HepG2 (cell line): Measurements from ENCODE around the gene TMEM79. TPM values are rescaled to one million over a fixed set of nuclear protein-coding genes. Genes with fewer than 3 reads are reported as not detected.

ENCODE experiments used
- HCFC1 ChIP-seq: fragments of 150-350 bp; IDR thresholded peaks from 2 replicates; pipeline ENCODE4 v1.6.1; 2014; ENCODE audit warnings: low read depth, low read length
- MEIS2 ChIP-seq: sonication (generic); formaldehyde crosslinking; IDR thresholded peaks from 2 replicates; pipeline ENCODE4 v1.9.0; 2021; ENCODE audit warnings: mild to moderate bottlenecking, missing genetic modification reagents
- PHB2 ChIP-seq: fragments of 450-650 bp; IDR thresholded peaks from 2 replicates; pipeline ENCODE4 v1.6.1; 2018; ENCODE audit not compliant: partially characterized antibody
- RAD51 ChIP-seq: fragments of 450-650 bp; IDR thresholded peaks from 2 replicates; pipeline ENCODE4 v1.6.1; 2016; ENCODE audit warnings: borderline replicate concordance
- REPIN1 ChIP-seq: sonication (generic); formaldehyde crosslinking; IDR thresholded peaks from 2 replicates; pipeline ENCODE4 v1.8.0; 2022; ENCODE audit warnings: missing genetic modification reagents, low read depth, mild to moderate bottlenecking, borderline replicate concordance
- SAP130 ChIP-seq: IDR thresholded peaks from 2 replicates; pipeline ENCODE4 v1.6.1; 2016; ENCODE audit warnings: low read depth
- SSRP1 ChIP-seq: IDR thresholded peaks from 2 replicates; pipeline ENCODE4 v1.6.1; 2016; ENCODE audit warnings: control low read depth
- ZNF350 ChIP-seq: sonication (generic); formaldehyde crosslinking; IDR thresholded peaks from 2 replicates; pipeline ENCODE4 v1.4.0; 2020; ENCODE audit warnings: mild to moderate bottlenecking, low read depth, missing genetic modification reagents, borderline replicate concordance
- ZNF577 ChIP-seq: sonication (generic); formaldehyde crosslinking; IDR thresholded peaks from 2 replicates; pipeline ENCODE4 v1.4.0; 2020; ENCODE audit warnings: mild to moderate bottlenecking, low read depth, missing genetic modification reagents, borderline replicate concordance
- ZNF644 ChIP-seq: IDR thresholded peaks from 2 replicates; pipeline ENCODE4 v1.6.1; 2016; ENCODE audit warnings: low read depth
- ZNF749 ChIP-seq: sonication (generic); formaldehyde crosslinking; IDR thresholded peaks from 2 replicates; pipeline ENCODE4 v1.8.0; 2022; ENCODE audit warnings: mild to moderate bottlenecking, missing genetic modification reagents, moderate library complexity, borderline replicate concordance
- ZSCAN21 ChIP-seq: sonication (generic); formaldehyde crosslinking; IDR thresholded peaks from 2 replicates; pipeline ENCODE4 v1.8.0; 2022; ENCODE audit warnings: mild to moderate bottlenecking, missing genetic modification reagents, moderate library complexity, borderline replicate concordance
- polyA plus RNA-seq, 8 experiments: library from polyadenylated mRNA; depleted of rRNA in 3 of 8; stranded (reverse) in 7 of 8; unstranded in 1 of 8; fragments of >200 nt; fragmentation: Illumina TruSeq in 4 of 8; extraction: Trizol in 4 of 8; gene quantifications; 2 replicates each; pipeline versions ENCODE4 v1.2.1 to v1.2.3, GENCODE V29; 2011 to 2016; ENCODE audit warnings: low read depth in 4 of 8, missing spikeins in 1 of 8, mixed read lengths in 1 of 8; ENCODE audit not compliant: insufficient read depth in 1 of 8
- total RNA-seq, 5 experiments: library from RNA; depleted of rRNA; stranded (reverse); fragments of >200 nt; fragmentation: Illumina TruSeq; extraction: Trizol; gene quantifications; 2 replicates each; pipeline ENCODE4 v1.2.3, GENCODE V29; 2016; ENCODE audit warnings: low read depth in 1 of 5
- TF ChIP-seq, protein P1 (sequence below): sonication (generic); formaldehyde crosslinking; IDR thresholded peaks from 2 replicates; pipeline ENCODE4 v1.4.0; 2020; ENCODE audit warnings: missing genetic modification reagents
- TF ChIP-seq, protein P2 (sequence below): sonication (generic); formaldehyde crosslinking; IDR thresholded peaks from 2 replicates; pipeline ENCODE4 v1.4.0; 2020; ENCODE audit warnings: missing genetic modification reagents, mild to moderate bottlenecking, borderline replicate concordance
- TF ChIP-seq, protein P3 (sequence below): sonication (generic); formaldehyde crosslinking; IDR thresholded peaks from 2 replicates; pipeline ENCODE4 v1.8.1; 2022; ENCODE audit warnings: low read depth, mild to moderate bottlenecking, missing genetic modification reagents

The TMEM79 gene
- total and polyA plus RNA-seq, 2 of the 13 experiments (the other 11 are each of a cell fraction or from before 2014, with no cell fraction given): 1.2 to 1.9 TPM

DNA sequence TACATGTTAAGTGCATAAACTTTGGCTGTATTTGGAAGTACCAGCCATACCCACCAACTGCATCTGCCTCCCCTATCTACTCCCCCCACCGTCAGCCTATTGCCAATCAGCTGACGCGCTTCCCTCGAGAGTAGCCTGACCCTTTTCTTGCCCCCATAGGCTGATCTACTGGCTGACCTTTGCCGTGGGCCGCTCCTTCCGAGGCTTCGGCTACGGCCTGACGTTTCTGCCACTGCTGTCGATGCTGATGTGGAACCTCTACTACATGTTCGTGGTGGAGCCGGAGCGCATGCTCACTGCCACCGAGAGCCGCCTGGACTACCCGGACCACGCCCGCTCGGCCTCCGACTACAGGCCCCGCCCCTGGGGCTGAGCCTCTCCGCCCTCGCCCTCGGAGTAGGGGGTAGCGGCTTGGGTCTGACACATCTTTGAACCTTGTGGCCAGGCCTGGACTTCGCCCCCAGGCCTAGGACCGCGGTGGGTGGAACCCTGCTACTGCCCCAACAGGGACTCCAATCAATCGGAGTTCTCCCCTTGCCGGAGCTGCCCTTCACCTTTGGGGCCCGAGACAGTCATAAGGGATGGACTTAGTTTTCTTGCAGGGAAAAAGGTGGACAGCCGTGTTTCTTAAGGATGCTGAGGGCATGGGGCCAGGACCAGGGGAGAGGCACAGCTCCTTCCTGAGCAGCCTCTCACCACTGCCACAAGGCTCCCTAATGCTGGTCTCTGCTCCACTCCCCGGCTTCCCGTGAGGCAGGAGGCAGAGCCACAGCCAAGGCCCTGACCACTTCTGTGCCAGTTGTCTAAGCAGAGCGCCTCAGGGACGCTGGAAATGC is 7.3 kb downstream of the TMEM79 start (continued):
- TF ChIP-seq, protein P1, sequence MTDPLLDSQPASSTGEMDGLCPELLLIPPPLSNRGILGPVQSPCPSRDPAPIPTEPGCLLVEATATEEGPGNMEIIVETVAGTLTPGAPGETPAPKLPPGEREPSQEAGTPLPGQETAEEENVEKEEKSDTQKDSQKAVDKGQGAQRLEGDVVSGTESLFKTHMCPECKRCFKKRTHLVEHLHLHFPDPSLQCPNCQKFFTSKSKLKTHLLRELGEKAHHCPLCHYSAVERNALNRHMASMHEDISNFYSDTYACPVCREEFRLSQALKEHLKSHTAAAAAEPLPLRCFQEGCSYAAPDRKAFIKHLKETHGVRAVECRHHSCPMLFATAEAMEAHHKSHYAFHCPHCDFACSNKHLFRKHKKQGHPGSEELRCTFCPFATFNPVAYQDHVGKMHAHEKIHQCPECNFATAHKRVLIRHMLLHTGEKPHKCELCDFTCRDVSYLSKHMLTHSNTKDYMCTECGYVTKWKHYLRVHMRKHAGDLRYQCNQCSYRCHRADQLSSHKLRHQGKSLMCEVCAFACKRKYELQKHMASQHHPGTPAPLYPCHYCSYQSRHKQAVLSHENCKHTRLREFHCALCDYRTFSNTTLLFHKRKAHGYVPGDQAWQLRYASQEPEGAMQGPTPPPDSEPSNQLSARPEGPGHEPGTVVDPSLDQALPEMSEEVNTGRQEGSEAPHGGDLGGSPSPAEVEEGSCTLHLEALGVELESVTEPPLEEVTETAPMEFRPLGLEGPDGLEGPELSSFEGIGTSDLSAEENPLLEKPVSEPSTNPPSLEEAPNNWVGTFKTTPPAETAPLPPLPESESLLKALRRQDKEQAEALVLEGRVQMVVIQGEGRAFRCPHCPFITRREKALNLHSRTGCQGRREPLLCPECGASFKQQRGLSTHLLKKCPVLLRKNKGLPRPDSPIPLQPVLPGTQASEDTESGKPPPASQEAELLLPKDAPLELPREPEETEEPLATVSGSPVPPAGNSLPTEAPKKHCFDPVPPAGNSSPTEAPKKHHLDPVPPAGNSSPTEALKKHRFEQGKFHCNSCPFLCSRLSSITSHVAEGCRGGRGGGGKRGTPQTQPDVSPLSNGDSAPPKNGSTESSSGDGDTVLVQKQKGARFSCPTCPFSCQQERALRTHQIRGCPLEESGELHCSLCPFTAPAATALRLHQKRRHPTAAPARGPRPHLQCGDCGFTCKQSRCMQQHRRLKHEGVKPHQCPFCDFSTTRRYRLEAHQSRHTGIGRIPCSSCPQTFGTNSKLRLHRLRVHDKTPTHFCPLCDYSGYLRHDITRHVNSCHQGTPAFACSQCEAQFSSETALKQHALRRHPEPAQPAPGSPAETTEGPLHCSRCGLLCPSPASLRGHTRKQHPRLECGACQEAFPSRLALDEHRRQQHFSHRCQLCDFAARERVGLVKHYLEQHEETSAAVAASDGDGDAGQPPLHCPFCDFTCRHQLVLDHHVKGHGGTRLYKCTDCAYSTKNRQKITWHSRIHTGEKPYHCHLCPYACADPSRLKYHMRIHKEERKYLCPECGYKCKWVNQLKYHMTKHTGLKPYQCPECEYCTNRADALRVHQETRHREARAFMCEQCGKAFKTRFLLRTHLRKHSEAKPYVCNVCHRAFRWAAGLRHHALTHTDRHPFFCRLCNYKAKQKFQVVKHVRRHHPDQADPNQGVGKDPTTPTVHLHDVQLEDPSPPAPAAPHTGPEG (CRISPR knock-in tag): no peak
- TF ChIP-seq MEIS2 (CRISPR knock-in tag) (peak; percentile 73), ZNF577 (CRISPR knock-in tag) (no peak), ZNF749 (CRISPR knock-in tag) (peak; percentile 84; the same call in 1 of the 2 replicates), SSRP1 (CRISPR knock-in tag) (0 out of 2 replicates have a peak, but pooled peaks have one; percentile 49), ZNF350 (CRISPR knock-in tag) (peak; percentile 93), REPIN1 (CRISPR knock-in tag) (peak; percentile 84; the same call in 1 of the 2 replicates), RAD51 (no peak), HCFC1 (no peak; the same call in 1 of the 2 replicates), PHB2 (no peak), SAP130 (CRISPR knock-in tag) (peak; percentile 93), ZNF644 (CRISPR knock-in tag) (peak; percentile 64), ZSCAN21 (CRISPR knock-in tag) (peak; percentile 79; the same call in 1 of the 2 replicates)
- TF ChIP-seq, protein P2, sequence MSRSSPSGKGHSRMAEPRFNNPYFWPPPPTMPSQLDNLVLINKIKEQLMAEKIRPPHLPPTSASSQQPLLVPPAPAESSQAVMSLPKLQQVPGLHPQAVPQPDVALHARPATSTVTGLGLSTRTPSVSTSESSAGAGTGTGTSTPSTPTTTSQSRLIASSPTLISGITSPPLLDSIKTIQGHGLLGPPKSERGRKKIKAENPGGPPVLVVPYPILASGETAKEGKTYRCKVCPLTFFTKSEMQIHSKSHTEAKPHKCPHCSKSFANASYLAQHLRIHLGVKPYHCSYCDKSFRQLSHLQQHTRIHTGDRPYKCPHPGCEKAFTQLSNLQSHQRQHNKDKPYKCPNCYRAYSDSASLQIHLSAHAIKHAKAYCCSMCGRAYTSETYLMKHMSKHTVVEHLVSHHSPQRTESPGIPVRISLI: no peak
- TF ChIP-seq, protein P3, sequence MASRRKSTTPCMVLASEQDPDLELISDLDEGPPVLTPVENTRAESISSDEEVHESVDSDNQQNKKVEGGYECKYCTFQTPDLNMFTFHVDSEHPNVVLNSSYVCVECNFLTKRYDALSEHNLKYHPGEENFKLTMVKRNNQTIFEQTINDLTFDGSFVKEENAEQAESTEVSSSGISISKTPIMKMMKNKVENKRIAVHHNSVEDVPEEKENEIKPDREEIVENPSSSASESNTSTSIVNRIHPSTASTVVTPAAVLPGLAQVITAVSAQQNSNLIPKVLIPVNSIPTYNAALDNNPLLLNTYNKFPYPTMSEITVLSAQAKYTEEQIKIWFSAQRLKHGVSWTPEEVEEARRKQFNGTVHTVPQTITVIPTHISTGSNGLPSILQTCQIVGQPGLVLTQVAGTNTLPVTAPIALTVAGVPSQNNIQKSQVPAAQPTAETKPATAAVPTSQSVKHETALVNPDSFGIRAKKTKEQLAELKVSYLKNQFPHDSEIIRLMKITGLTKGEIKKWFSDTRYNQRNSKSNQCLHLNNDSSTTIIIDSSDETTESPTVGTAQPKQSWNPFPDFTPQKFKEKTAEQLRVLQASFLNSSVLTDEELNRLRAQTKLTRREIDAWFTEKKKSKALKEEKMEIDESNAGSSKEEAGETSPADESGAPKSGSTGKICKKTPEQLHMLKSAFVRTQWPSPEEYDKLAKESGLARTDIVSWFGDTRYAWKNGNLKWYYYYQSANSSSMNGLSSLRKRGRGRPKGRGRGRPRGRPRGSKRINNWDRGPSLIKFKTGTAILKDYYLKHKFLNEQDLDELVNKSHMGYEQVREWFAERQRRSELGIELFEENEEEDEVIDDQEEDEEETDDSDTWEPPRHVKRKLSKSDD: peak; percentile 40; the same call in 1 of the 2 replicates
